Panc1 (cell line): ENCODE data around the gene TNRC6C. TPM values are rescaled to one million over a fixed set of nuclear protein-coding genes. Genes with fewer than 3 reads are reported as not detected.

ENCODE experiments used
- ATAC-seq: fragments of 200-7000 bp; cut with Tn5 transposase; 2 replicates; pipeline ENCODE4 v1.9.1; 2020; ENCODE audit warnings: mild to moderate bottlenecking, moderate library complexity
- BruUV-seq: library from RNA; stranded (reverse); fragments of 400-500 nt; replicated peaks from 2 replicates; lab custom pipeline; 2021; lab: Mats Ljungman, UMichigan
- CTCF ChIA-PET: fragments of 300-600 bp; sonication (Branson Sonifier 250); formaldehyde crosslinking; loops from one replicate; lab custom pipeline; 2022; ENCODE audit warnings: antibody characterized with exemption; lab: Charles Lee
- POLR2A ChIA-PET: fragments of 300-600 bp; sonication (Branson Sonifier 250); formaldehyde crosslinking; loops from one replicate; lab custom pipeline; 2022; ENCODE audit warnings: antibody characterized with exemption; lab: Charles Lee
- DNase-seq: peaks from one replicate; pipeline ENCODE4 v3.0.0-alpha.2; 2010; ENCODE audit warnings: low read depth, low spot score
- H3K27ac ChIP-seq: 2 replicates; pipeline ENCODE4 v1.5.1; 2011; ENCODE audit warnings: mild to moderate bottlenecking, low read length, inconsistent platforms
- H3K27me3 ChIP-seq: fragments of 200-500 bp; sonication (Bioruptor generic); 2 replicates; pipeline ENCODE4 v1.6.0; 2014; ENCODE audit warnings: low read length, inconsistent platforms; ENCODE audit not compliant: control insufficient read depth, insufficient read depth
- H3K36me3 ChIP-seq: fragments of 200-500 bp; sonication (Bioruptor generic); 2 replicates; pipeline ENCODE4 v1.5.1; 2014; ENCODE audit warnings: inconsistent platforms, mild to moderate bottlenecking, low read length, moderate library complexity; ENCODE audit not compliant: control insufficient read depth, insufficient read depth
- H3K4me1 ChIP-seq: 2 replicates; pipeline ENCODE4 v1.5.1; 2011; ENCODE audit warnings: inconsistent platforms, mild to moderate bottlenecking, low read length, moderate library complexity; ENCODE audit not compliant: control insufficient read depth, insufficient read depth
- H3K4me3 ChIP-seq, 2 experiments: 2 replicates each; pipeline ENCODE4 v1.5.1; 2011 to 2012; ENCODE audit warnings: low read depth in 2 of 2, low read length in 2 of 2, mild to moderate bottlenecking in 2 of 2, inconsistent platforms in 1 of 2, moderate library complexity in 1 of 2
- H3K9me3 ChIP-seq: fragments of 200-500 bp; sonication (Bioruptor generic); 2 replicates; pipeline ENCODE4 v1.5.1; 2014; ENCODE audit warnings: low read depth, mild to moderate bottlenecking, inconsistent platforms, low read length, moderate library complexity; ENCODE audit not compliant: control insufficient read depth, insufficient read depth
- CTCF ChIP-seq: fragments of 450-650 bp; IDR thresholded peaks from 2 replicates; pipeline ENCODE4 v1.5.1; 2017; ENCODE audit warnings: mild to moderate bottlenecking
- POLR2AphosphoS5 ChIP-seq: IDR thresholded peaks from 2 replicates; pipeline ENCODE4 v1.6.1; 2012; ENCODE audit warnings: mild to moderate bottlenecking, low read depth, low read length, moderate library complexity
- REST ChIP-seq, 2 experiments: IDR thresholded peaks; 2 replicates each; pipeline ENCODE4 v1.6.1; 2011 to 2012; ENCODE audit warnings: low read depth in 2 of 2, control low read depth in 1 of 2, low read length in 1 of 2, mild to moderate bottlenecking in 1 of 2, moderate library complexity in 1 of 2; ENCODE audit not compliant: insufficient read depth in 1 of 2
- SIN3A ChIP-seq: IDR thresholded peaks from 2 replicates; pipeline ENCODE4 v1.6.1; 2012; ENCODE audit warnings: low read depth, mild to moderate bottlenecking, low read length, moderate library complexity, borderline replicate concordance; ENCODE audit not compliant: insufficient read depth
- TCF7L2 ChIP-seq: IDR thresholded peaks from 2 replicates; pipeline ENCODE4 v1.6.1; 2011; ENCODE audit warnings: mild to moderate bottlenecking, low read depth, low read length, inconsistent platforms
- in situ Hi-C: cut with HindIII; loops from 2 replicates; pipeline ENCODE4 v1.10.0; 2016; ENCODE audit warnings: low sequenced_read_pairs, low pct_unique_long_range_greater_than_20kb
- intact Hi-C: fragments of 100-400 bp; cut with micrococcal nuclease; formaldehyde crosslinking; loops from one replicate; pipeline ENCODE4 v1.10.0; 2022; ENCODE audit not compliant: unreplicated experiment
- total RNA-seq: library from RNA; stranded (reverse); gene quantifications from one replicate; pipeline ENCODE4 v1.2.1, GENCODE V29; 2021; ENCODE audit not compliant: unreplicated experiment

TNRC6C gene
- total RNA-seq, 1 experiment from 2014 or later: 10.1 TPM

DNA sequence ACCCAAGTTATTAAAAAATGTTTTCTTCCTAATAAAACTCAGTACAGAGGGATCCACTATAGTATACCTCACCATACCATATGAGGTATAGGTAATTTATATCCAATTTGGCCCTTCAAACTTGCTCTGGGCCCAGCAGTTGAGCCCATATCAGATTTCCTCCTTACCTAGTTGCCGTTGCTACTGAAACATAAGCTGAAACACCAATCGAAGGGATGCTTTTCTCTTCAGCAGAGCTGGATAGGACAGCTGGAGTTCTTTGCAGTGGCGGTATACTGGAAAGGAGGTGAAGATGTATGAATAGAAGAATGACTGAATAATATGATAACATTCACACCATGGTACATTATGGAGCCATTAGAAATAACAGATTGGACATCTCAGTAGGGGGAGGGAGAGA lies 42.7 kb downstream of the TNRC6C start:
- intact Hi-C loops (no loop called here), in situ Hi-C loops (no loop called here)
- ATAC-seq (no peak), DNase-seq (no peak)
- no peaks in the 10 kb centered on the region for H3K27me3 ChIP-seq
- H3K36me3 ChIP-seq: no peaks in the 10 kb centered on the region
- no TSS peak for BruUV-seq
- H3K4me1 ChIP-seq: no peaks in the 10 kb centered on the region
- POLR2A ChIA-PET: no interaction called here
- H3K27ac ChIP-seq: no peak overlapping the region
- H3K4me3 ChIP-seq: no peak overlapping the region
- CTCF ChIA-PET: no interaction called here
- no peaks in the 10 kb centered on the region for H3K9me3 ChIP-seq
- TF ChIP-seq SIN3A: no peak
- TF ChIP-seq CTCF: no peak
- no peak for TF ChIP-seq TCF7L2
- no peak for TF ChIP-seq POLR2AphosphoS5
- no peak for TF ChIP-seq REST (IDR thresholded peaks at IDR 0.05; ENCODE audit: insufficient read depth in 1 of 2, low read depth in 2 of 2, low read length in 1 of 2)

DNA sequence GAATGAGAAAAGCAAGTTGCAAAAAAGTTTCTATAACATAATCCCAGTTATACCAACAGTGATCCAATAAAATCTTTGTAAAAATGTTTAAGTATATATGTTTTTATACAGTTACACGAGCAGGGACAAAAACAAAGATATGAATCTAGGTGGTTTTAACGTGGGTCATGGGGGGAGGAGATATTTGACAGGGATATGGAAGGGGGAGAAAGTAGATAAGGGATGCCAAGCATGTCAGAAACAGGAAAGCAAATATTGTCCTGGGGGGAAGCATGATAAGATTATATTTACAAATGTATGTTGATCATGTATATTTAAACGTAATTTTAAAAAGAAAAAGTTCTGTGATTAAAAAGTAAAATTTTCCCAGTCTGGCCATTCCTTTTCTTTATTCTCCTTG lies 43.1 kb downstream of the TNRC6C start:
- in situ Hi-C loops: no loop called here
- ChIA-PET CTCF (interaction anchor here (0.7 kb wide), 1 partner anchor 442 kb away, joined by 3 read pairs; no protein-coding TSS in a partner anchor), POLR2A (no interaction called here)
- Histone ChIP-seq H3K4me1 (no peaks in the 10 kb centered on the region), H3K9me3 (no peaks in the 10 kb centered on the region), H3K36me3 (no peaks in the 10 kb centered on the region), H3K4me3 (no peak overlapping the region), H3K27ac (no peak overlapping the region), H3K27me3 (no peaks in the 10 kb centered on the region)
- TF ChIP-seq POLR2AphosphoS5 (no peak), SIN3A (no peak), TCF7L2 (no peak), REST (IDR thresholded peaks at IDR 0.05; ENCODE audit: insufficient read depth in 1 of 2, low read depth in 2 of 2, low read length in 1 of 2) (no peak), CTCF (no peak)
- no peak for ATAC-seq
- DNase-seq: no peak
- intact Hi-C loops: no loop called here
- BruUV-seq: no TSS peak
